Stimulated activated CD8-positive, alpha-beta memory T cell treated with anti-CD3 and anti-CD28 coated beads, Interleukin-7, amount 100 ng/mL, for 1 hour (primary cell): ENCODE results near the gene RTEL1.
A peak's percentile ranks its signal among the peaks of the same experiment; 100 is the strongest.

Experiments
- DNase-seq, 2 donors: peaks; one replicate each; pipeline ENCODE4 v3.0.0-alpha.2; 2020; ENCODE audit warnings: low read depth in 2 of 2

RTEL1 gene

GRCh38 chr20:63697868-63698545, 39.9 kb downstream of the RTEL1 start:
- no peak for DNase-seq

GRCh38 chr20:63698739-63699465, 40.8 kb downstream of the RTEL1 start:
- DNase-seq: no peak

- no peak for DNase-seq
Measured at GRCh38 chr20:63699466-63700198, 41.5 kb downstream of the RTEL1 start.

- DNase-seq: no peak
Measured at GRCh38 chr20:63700199-63701050, 42.3 kb downstream of the RTEL1 start.

GRCh38 chr20:63701051-63701328, 42.9 kb downstream of the RTEL1 start:
- no peak for DNase-seq

GRCh38 chr20:63701329-63702035, 43.4 kb downstream of the RTEL1 start:
- DNase-seq: no peak

GRCh38 chr20:63702036-63702665, 44.0 kb downstream of the RTEL1 start:
- no peak for DNase-seq

GRCh38 chr20:63702751-63703470, 44.8 kb downstream of the RTEL1 start:
- DNase-seq: no peak

- DNase-seq: no peak
Measured at GRCh38 chr20:63703471-63703975, 45.4 kb downstream of the RTEL1 start.

- no peak for DNase-seq
Measured at GRCh38 chr20:63703976-63704748, 46.0 kb downstream of the RTEL1 start.

- no peak for DNase-seq
Measured at GRCh38 chr20:63704749-63705117, 46.6 kb downstream of the RTEL1 start.

- DNase-seq: no peak
Measured at GRCh38 chr20:63705232-63706026, 47.3 kb downstream of the RTEL1 start.

GRCh38 chr20:63706027-63706695, 48.0 kb downstream of the RTEL1 start:
- no peak for DNase-seq

GRCh38 chr20:63706852-63707557, 48.9 kb downstream of the RTEL1 start:
- DNase-seq: peak in 1 of 2 donors; percentile 29

GRCh38 chr20:63707558-63708300, 49.6 kb downstream of the RTEL1 start, which contains the start of the genes ARFRP1 and ZGPAT:
ARFRP1 (minus strand) TSS chr20:63707976; CDS start chr20:63707091, 885 bp downstream.
ZGPAT (plus strand) TSS chr20:63708039; CDS start chr20:63708581, 542 bp downstream.
- DNase-seq: peak; percentile 73 to 74
